ENCODE data around the gene ADAMTS8. TPM values are rescaled to one million over a fixed set of nuclear protein-coding genes. Genes with fewer than 3 reads are reported as not detected.

Gene ADAMTS8
- total RNA-seq, 1 donor from 2014 or later = not detected

DNA sequence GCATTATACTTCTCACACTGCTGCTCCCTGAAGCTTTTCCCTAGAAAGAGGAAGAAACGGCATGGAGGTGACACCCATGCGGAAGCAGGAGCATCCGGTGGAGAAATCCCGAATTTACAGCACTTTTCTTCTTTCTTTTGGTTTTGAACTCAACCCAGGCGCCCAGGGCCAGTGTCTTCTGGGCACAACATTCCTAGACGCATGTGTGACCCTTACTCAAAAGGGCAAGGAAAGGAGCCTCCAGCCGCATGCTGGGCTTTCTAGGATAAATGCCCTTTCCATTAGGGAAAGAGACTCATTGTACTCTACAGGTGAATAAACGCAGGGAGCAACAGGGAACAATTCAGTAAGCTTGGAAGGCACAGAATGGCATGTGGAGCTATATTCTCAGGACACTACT lies 19.5 kb downstream of the ADAMTS8 start:
- H3K4me1 ChIP-seq = no peaks in the 10 kb centered on the region
- H2AFZ ChIP-seq (replicated peaks) = no peak overlapping the region
- no peaks in the 10 kb centered on the region for H3F3A ChIP-seq (ENCODE audit: low read depth)
- no peak for TF ChIP-seq EZH2phosphoT487 (IDR thresholded peaks at IDR 0.05)
- TF ChIP-seq, protein P1, sequence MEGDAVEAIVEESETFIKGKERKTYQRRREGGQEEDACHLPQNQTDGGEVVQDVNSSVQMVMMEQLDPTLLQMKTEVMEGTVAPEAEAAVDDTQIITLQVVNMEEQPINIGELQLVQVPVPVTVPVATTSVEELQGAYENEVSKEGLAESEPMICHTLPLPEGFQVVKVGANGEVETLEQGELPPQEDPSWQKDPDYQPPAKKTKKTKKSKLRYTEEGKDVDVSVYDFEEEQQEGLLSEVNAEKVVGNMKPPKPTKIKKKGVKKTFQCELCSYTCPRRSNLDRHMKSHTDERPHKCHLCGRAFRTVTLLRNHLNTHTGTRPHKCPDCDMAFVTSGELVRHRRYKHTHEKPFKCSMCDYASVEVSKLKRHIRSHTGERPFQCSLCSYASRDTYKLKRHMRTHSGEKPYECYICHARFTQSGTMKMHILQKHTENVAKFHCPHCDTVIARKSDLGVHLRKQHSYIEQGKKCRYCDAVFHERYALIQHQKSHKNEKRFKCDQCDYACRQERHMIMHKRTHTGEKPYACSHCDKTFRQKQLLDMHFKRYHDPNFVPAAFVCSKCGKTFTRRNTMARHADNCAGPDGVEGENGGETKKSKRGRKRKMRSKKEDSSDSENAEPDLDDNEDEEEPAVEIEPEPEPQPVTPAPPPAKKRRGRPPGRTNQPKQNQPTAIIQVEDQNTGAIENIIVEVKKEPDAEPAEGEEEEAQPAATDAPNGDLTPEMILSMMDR (IDR thresholded peaks at IDR 0.05) = no peak
- TF ChIP-seq EZH2 (IDR thresholded peaks at IDR 0.05) = no peak
- no peaks in the 10 kb centered on the region for H3K9me3 Mint-ChIP-seq
- DNase-seq (ENCODE audit: low spot score) = no peak
- no peaks in the 10 kb centered on the region for H3K27me3 ChIP-seq
- no peak overlapping the region for H3K4me3 ChIP-seq
- H3K36me3 ChIP-seq = no peaks in the 10 kb centered on the region
- H3K27ac ChIP-seq = no peak overlapping the region
- no peak overlapping the region for H3K4me2 ChIP-seq
- no peaks in the 10 kb centered on the region for H4K20me1 ChIP-seq (ENCODE audit: low read depth)
- H3K79me2 ChIP-seq (ENCODE audit: low read depth) = no peaks in the 10 kb centered on the region
- no peaks in the 10 kb centered on the region for H3K36me3 Mint-ChIP-seq
- H3K9ac ChIP-seq = no peak overlapping the region
- no peak overlapping the region for H3K27ac Mint-ChIP-seq
- peaks cover 21% of the 10 kb centered on the region for H3K27me3 Mint-ChIP-seq (ENCODE audit: insufficient read depth, low read depth)
- peaks cover 9% of the 10 kb centered on the region for H3K4me1 Mint-ChIP-seq
- no peak overlapping the region for H3K4me3 Mint-ChIP-seq
- no peaks in the 10 kb centered on the region for H3K9me3 ChIP-seq (ENCODE audit: low read depth)

- Mint-ChIP-seq H3K27me3 (ENCODE audit: insufficient read depth, low read depth) (peaks cover 21% of the 10 kb centered on the region), H3K4me1 (peaks cover 11% of the 10 kb centered on the region), H3K4me3 (no peak overlapping the region), H3K36me3 (peaks cover 2% of the 10 kb centered on the region), H3K27ac (no peak overlapping the region), H3K9me3 (no peaks in the 10 kb centered on the region)
- no peak overlapping the region for H3K4me2 ChIP-seq
- H3K27me3 ChIP-seq = no peaks in the 10 kb centered on the region
- no peak overlapping the region for H3K9ac ChIP-seq
- no peak overlapping the region for H2AFZ ChIP-seq (replicated peaks)
- no peaks in the 10 kb centered on the region for H3K9me3 ChIP-seq (ENCODE audit: low read depth)
- no peaks in the 10 kb centered on the region for H4K20me1 ChIP-seq (ENCODE audit: low read depth)
- no peaks in the 10 kb centered on the region for H3F3A ChIP-seq (ENCODE audit: low read depth)
- no peak overlapping the region for H3K4me3 ChIP-seq
- no peaks in the 10 kb centered on the region for H3K36me3 ChIP-seq
- H3K27ac ChIP-seq = no peak overlapping the region
- H3K79me2 ChIP-seq (ENCODE audit: low read depth) = no peaks in the 10 kb centered on the region
- H3K4me1 ChIP-seq = no peaks in the 10 kb centered on the region
- no peak for TF ChIP-seq EZH2phosphoT487 (IDR thresholded peaks at IDR 0.05)
- TF ChIP-seq EZH2 (IDR thresholded peaks at IDR 0.05) = no peak
- TF ChIP-seq, protein P1 (IDR thresholded peaks at IDR 0.05) = no peak
- DNase-seq (ENCODE audit: low spot score) = no peak
Observed at GRCh38 chr11:130408401-130408890, 20.0 kb downstream of the ADAMTS8 start.

DNA sequence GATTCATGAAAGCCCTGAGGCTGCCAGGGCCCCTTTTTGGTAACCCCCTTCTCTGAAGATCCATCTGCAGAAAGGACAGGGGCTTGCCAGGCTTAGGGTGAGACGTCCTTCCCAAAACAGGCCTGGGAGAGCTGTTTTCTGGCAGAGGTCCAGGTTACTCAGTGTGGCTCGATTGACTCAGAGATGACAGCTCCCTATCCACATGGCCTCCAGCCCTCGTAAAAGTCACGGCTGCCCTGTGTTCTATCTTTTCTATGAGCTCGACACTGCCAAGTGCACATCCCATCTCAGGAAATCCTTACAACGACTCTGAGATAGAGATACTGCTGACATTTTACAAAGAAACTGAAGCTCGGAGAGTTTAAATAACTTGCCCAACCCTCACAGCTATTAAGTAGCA lies 20.4 kb downstream of the ADAMTS8 start:
- peaks cover 21% of the 10 kb centered on the region for H3K27me3 Mint-ChIP-seq (ENCODE audit: insufficient read depth, low read depth)

More for the DNA sequence above, 20.4 kb downstream of the ADAMTS8 start:
- Histone ChIP-seq H3K36me3 (no peaks in the 10 kb centered on the region), H3K4me1 (no peaks in the 10 kb centered on the region), H3K9me3 (ENCODE audit: low read depth) (no peaks in the 10 kb centered on the region), H3K79me2 (ENCODE audit: low read depth) (no peaks in the 10 kb centered on the region), H3K4me3 (no peak overlapping the region), H3K9ac (no peak overlapping the region), H3F3A (ENCODE audit: low read depth) (no peaks in the 10 kb centered on the region), H3K27ac (no peak overlapping the region), H2AFZ (replicated peaks) (no peak overlapping the region), H4K20me1 (ENCODE audit: low read depth) (no peaks in the 10 kb centered on the region), H3K27me3 (no peaks in the 10 kb centered on the region), H3K4me2 (no peak overlapping the region)
- TF ChIP-seq, protein P1 (IDR thresholded peaks at IDR 0.05) = no peak
- TF ChIP-seq EZH2 (IDR thresholded peaks at IDR 0.05) (no peak), EZH2phosphoT487 (IDR thresholded peaks at IDR 0.05) (no peak)
- H3K4me3 Mint-ChIP-seq = no peak overlapping the region
- H3K27ac Mint-ChIP-seq = no peak overlapping the region
- no peaks in the 10 kb centered on the region for H3K9me3 Mint-ChIP-seq
- peaks cover 16% of the 10 kb centered on the region for H3K4me1 Mint-ChIP-seq
- DNase-seq (ENCODE audit: low spot score) = no peak
- H3K36me3 Mint-ChIP-seq = peaks cover 2% of the 10 kb centered on the region
